SIG-M5 treated with dmso at 0.1 percent for 504 hours (cell line): ENCODE data around the gene DHRS9.
"Not testable (repeated sequence)": the region's sequence is repeated elsewhere in the genome, so short reads cannot be mapped to it uniquely, and the experiment has no call there.

Experiments used
- DNase-seq: peaks from one replicate; lab custom pipeline; 2025; ENCODE audit not compliant: unreplicated experiment; lab: John Stamatoyannopoulos, UW

The DHRS9 gene

DNA sequence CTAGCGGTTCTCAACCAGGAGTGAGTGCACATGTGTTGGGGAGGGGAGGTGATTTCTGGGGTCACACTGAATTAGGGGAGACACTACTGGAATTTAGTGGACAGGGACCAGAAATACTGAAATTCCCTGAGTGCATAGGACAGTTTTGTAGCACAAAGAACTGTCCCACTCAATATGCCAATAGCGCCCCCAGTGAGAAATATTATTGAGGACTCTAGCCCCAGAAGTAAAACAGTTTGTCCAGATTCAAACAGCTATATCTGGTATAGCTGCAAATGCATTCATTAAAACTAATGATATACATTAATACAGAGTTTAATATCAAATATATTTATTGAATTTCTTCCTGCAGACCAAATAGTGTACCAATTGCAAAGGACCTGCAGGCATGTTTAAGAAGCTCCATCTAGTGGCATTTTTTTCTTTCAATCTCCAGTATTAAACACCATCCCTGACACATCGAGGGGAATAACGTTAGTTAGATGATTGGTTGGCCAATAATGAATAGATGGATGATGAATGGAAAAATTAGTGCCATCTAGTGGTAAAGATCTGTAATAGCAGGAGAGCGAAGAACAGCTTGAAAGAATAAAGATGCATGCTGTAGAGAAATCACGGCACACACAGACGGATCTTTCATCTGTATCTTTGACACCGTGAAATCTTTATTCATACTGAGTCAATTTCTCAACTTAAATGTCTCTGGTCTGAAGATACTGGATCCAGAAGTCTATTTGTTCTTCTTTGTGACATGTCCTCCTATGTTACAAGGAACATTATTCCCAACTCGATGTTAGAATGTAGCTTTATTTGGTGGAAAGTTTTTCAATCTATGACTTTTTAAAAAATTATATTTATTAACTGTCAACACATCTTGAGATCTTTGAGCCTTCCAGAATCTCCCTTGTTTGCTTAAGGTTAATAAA, 62.5 kb downstream of the DHRS9 start:
- peak; percentile 78 for DNase-seq

DNA sequence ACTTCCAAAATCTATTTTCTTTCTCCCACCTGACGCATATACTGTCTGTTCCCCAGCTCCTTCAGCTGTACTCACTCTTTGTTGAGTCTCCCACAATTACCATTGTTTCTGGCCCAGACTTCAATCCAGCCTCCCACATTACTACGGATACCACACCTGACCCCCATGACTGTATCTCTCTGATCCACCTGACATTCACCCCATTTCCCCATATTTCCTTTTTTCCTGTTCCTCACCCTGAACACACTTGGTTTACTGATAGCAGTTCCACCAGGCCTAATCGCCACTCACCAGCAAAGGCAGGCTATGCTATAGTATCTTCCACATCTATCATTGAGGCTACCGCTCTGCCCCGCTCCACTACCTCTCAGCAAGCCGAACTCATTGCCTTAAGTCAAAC, 64.9 kb downstream of the DHRS9 start:
- DNase-seq: not testable (repeated sequence)

DNA sequence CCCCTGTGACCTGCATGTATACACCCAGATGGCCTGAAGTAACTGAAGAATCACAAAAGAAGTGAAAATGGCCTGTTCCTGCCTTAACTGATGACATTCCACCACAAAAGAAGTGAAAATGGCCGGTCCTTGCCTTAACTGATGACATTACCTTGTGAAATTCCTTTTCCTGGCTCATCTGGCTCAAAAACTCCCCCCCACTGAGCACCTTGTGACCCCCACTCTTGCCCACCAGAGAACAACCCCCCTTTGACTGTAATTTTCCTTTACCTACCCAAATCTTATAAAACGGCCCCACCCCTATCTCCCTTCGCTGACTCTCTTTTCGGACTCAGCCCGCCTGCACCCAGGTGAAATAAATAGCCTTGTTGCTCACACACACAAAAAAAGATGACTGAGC, 67.1 kb downstream of the DHRS9 start:
- not testable (repeated sequence) for DNase-seq

DNA sequence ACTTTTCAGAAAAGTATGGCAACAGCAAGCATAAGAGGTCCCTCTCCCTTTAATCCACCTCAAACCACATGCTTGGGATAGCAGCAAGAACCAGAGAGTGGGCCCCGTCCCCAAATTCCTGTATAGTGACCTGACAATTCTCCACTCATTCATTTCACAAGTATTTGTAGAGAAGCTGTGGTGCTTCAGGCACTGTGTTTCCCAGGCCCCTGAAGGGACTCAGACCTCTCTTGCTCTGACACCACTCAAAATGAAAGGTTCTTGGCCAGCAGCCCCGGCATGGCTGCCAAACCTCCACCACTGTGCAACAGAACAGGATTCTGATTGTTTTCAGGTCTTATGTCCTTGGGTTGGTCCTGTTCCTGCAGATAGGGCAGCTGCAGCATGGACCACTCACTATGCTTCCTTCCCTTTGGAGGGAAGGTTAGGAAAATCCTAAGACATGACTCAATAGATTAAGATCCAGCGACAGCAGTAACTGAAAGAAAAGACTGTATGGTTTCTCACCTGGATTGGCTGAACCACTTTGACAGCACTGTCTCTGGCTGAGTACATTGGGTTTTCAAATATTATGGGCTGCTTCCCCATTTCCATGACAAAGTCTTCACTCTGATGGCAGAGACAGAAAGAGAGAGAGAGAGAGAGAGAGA, 67.6 kb downstream of the DHRS9 start:
- no peak for DNase-seq

DNA sequence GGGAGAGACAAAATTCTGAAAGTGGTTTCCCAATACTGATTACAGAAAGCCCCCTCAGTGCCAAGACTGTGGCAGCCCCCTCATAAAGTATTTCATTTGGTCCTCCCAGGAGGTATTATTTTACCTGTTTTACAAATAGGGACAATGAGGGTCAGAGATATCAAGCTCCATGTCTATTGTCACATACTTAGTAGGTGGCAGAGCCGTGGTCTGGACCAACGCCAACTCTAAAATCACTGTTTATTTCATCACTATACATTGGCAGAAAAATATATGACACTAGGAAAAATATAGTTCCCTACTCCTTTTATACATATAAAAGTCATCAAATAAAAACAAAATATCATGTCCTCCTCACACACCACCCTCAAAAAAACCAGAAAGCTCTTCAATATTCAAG, 68.6 kb downstream of the DHRS9 start:
- DNase-seq: no peak

DNA sequence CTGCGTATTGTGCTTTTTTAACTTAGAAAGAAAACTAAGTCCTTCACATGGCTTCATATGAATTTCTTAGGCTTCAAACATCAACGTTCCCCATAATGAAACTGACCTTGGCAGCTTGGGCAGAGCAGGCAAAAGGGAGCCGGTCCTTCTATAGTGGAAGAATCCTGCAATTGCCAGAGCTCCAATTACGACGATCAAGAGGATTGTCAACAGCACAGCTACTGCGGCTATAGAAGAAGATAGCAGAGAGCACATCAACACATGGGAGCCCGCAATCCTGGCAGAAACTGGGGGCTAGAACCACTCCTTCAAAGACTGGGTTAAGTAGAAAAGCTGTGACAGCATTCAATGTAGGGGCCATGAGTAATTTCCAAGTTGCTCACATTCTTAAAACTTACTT, 69.8 kb downstream of the DHRS9 start:
- no peak for DNase-seq

DNA sequence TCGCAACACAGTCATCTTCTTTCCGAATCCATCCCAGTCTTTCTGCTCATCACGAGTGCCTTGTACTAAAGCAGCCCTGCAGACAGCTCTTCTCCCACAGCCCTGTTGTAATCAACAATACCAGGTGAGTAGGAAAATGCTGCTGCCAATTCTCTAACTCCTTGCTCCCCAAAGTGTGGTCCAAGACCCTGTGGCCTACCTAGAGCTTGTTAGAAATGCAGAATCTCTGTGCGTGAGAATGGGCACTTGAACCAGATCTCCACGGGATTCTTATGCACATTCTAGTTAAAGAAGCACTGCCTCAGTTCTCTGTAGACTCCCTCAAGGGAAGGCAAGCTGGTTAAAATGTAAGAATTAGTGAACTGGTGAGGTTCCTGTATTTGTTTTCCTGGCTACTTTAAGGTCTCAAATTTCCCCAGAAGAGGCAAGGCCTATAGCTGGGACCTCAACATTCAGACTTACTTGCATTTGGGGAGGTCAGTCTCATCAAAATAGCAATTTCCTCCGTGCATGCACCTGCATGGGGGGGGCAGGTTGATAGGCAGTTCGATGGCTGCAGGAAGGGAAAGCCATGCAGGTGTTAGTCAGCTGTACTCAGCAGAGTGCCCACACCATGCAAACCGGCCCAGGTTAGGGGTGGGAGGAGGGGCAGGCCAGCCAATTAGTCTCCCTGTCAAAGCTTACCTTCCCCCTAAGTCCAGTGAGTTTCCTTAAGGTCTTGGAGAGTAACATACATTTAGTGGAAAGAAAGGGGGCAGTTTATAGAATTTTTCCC, 70.8 kb downstream of the DHRS9 start:
- DNase-seq: no peak

DNA sequence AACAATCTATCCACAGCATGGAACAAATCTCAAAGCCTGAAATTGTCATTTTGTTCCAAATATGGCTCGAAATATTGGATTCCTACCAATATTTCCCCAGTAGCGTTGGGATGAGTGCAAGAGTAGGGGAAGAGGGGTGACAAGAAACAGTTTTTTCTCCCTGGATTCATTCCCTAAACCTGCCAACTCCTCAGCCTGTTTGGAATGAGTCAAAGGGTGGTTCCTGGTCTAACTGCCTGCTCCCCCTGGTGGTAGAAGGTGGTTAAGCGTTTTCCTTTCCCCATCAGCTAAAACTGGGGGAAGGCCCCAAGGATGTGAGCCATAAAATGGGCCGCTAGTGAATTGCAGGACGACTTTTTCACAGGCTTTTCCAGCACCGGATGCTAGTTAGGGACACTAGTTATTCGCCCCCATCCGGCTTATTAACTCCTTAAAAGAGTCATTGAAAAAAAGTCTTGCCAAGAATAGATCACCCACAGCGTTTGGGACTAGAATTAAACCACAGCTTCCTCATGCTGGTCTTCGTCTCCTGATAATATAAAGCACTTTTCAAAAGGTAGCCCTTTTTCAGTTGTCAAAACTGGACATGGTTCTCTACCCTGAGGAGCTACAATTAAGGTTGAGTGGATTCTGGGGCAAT, 72.5 kb downstream of the DHRS9 start:
- peak; percentile 55 for DNase-seq

DNA sequence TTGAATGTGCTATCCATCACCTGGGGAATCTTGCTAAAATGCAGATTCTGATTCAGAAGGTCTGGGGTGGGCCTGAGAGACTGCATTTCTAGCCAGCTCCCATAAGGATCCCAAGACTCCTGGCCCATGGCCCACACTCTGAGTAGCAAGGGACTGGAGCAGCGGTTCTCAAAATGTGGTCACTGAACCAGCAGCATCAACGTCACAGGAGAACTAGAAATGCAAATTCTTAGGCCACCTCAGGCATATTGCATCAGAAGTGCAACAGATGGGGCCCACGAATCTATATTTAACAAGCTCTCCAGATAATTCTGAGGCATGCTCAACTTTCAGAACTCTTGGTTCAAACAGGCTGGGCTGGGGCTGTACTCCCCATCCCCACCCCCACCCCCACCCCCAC, 74.6 kb downstream of the DHRS9 start:
- DNase-seq: peak; percentile 8
